Keratinocyte (primary cell): ENCODE data around the gene PPP2R5E. TPM values are rescaled to one million over a fixed set of nuclear protein-coding genes. Genes with fewer than 3 reads are reported as not detected.

Experiments used
- DNase-seq: peaks from one replicate; pipeline ENCODE4 v3.0.0-alpha.2; 2011; ENCODE audit warnings: low read depth, missing footprints, low spot score
- FAIRE-seq: peaks from 2 replicates; lab custom pipeline; 2011; peaks lifted over from hg19 to GRCh38; lab: Jason Lieb, UNC
- H2AFZ ChIP-seq: 2 replicates; pipeline ENCODE4 v1.6.0; 2012; ENCODE audit warnings: low read length, control low read depth, inconsistent platforms; ENCODE audit not compliant: control insufficient read depth
- H3K27ac ChIP-seq: 2 replicates; pipeline ENCODE4 v1.5.1; 2011; ENCODE audit warnings: low read length; ENCODE audit not compliant: control insufficient read depth, insufficient read depth
- H3K27me3 ChIP-seq: 3 replicates; pipeline ENCODE4 v1.6.0; 2011; ENCODE audit warnings: low read length; ENCODE audit not compliant: control insufficient read depth, insufficient read depth; ENCODE audit errors: extremely low read depth
- H3K36me3 ChIP-seq, 2 experiments: 2 replicates in 1 of 2; 3 replicates in 1 of 2; pipeline ENCODE4 v1.5.1; 2011; ENCODE audit warnings: low read length in 2 of 2, mild to moderate bottlenecking in 1 of 2; ENCODE audit not compliant: control insufficient read depth in 2 of 2, insufficient read depth in 2 of 2; ENCODE audit errors: extremely low read depth in 1 of 2
- H3K4me1 ChIP-seq: 3 replicates; pipeline ENCODE4 v1.5.1; 2011; ENCODE audit warnings: low read length; ENCODE audit not compliant: control insufficient read depth, insufficient read depth; ENCODE audit errors: extremely low read depth
- H3K4me2 ChIP-seq: 3 replicates; pipeline ENCODE4 v1.6.0; 2011; ENCODE audit warnings: low read depth, low read length; ENCODE audit not compliant: control insufficient read depth, insufficient read depth; ENCODE audit errors: extremely low read depth
- H3K4me3 ChIP-seq, 3 experiments: fragments of 200-600 bp in 1 of 3; sonication (generic) in 1 of 3; 2 replicates in 2 of 3; 3 replicates in 1 of 3; pipeline ENCODE4 v1.5.1; 2011 to 2016; ENCODE audit warnings: low read length in 3 of 3, mild to moderate bottlenecking in 3 of 3, control low read depth in 2 of 3, inconsistent platforms in 1 of 3, low read depth in 1 of 3, mixed read lengths in 1 of 3, mixed run types in 1 of 3, moderate library complexity in 1 of 3; ENCODE audit not compliant: control insufficient read depth in 2 of 3, insufficient read depth in 2 of 3; ENCODE audit errors: extremely low read depth in 1 of 3
- H3K79me2 ChIP-seq: 2 replicates; pipeline ENCODE4 v1.6.0; 2012; ENCODE audit warnings: low read length; ENCODE audit not compliant: control insufficient read depth, insufficient read depth
- H3K9ac ChIP-seq: 3 replicates; pipeline ENCODE4 v1.6.0; 2011; ENCODE audit warnings: low read length; ENCODE audit not compliant: control insufficient read depth, insufficient read depth; ENCODE audit errors: extremely low read depth
- H3K9me1 ChIP-seq: 3 replicates; pipeline ENCODE4 v1.6.0; 2011; ENCODE audit warnings: low read length; ENCODE audit not compliant: control insufficient read depth, insufficient read depth; ENCODE audit errors: extremely low read depth
- H3K9me3 ChIP-seq: 2 replicates; pipeline ENCODE4 v1.5.1; 2012; ENCODE audit warnings: low read depth, low read length; ENCODE audit not compliant: control insufficient read depth
- H4K20me1 ChIP-seq: 3 replicates; pipeline ENCODE4 v1.6.0; 2011; ENCODE audit warnings: low read length; ENCODE audit not compliant: control insufficient read depth, insufficient read depth; ENCODE audit errors: extremely low read depth
- EZH2 ChIP-seq: IDR thresholded peaks from one replicate; pipeline ENCODE4 v1.6.1; 2012; ENCODE audit warnings: inconsistent platforms, mild to moderate bottlenecking, low read length, moderate library complexity
- dilution Hi-C: fragments of 300-500 bp; cut with MboI; formaldehyde crosslinking; loops from one replicate; pipeline ENCODE4 v1.7.0; 2020; ENCODE audit warnings: low sequenced_read_pairs; ENCODE audit not compliant: extremely low pct_ligation_motif_present
- polyA plus RNA-seq, 5 experiments: library from polyadenylated mRNA; depleted of rRNA in 3 of 5; stranded (reverse) in 3 of 5; stranded (forward) in 1 of 5; unstranded in 1 of 5; fragments of >200 nt; gene quantifications; 1 replicate in 1 of 5; 2 replicates in 3 of 5; 3 replicates in 1 of 5; pipeline versions ENCODE4 v1.2.1 to v1.2.3, GENCODE V29; 2011 to 2012; ENCODE audit warnings: missing spikeins in 2 of 5, low read depth in 1 of 5, low replicate concordance in 1 of 5
- TF ChIP-seq, protein P1 (sequence below), 3 experiments: IDR thresholded peaks in 1 of 3; conservative IDR thresholded peaks in 1 of 3; optimal IDR thresholded peaks in 1 of 3; 2 replicates in 2 of 3; 3 replicates in 1 of 3; pipeline versions ENCODE3 to v1.5.1; 2011; ENCODE audit warnings: low read length in 3 of 3, mild to moderate bottlenecking in 3 of 3, moderate library complexity in 2 of 3, control low read depth in 1 of 3, inconsistent platforms in 1 of 3; ENCODE audit not compliant: insufficient read depth in 2 of 3; ENCODE audit errors: extremely low read depth in 1 of 3

Gene PPP2R5E
- polyA plus RNA-seq, 1 donor (not counting 4 experiments of a cell fraction or from before 2014, with no cell fraction given), result 22.7 TPM

DNA sequence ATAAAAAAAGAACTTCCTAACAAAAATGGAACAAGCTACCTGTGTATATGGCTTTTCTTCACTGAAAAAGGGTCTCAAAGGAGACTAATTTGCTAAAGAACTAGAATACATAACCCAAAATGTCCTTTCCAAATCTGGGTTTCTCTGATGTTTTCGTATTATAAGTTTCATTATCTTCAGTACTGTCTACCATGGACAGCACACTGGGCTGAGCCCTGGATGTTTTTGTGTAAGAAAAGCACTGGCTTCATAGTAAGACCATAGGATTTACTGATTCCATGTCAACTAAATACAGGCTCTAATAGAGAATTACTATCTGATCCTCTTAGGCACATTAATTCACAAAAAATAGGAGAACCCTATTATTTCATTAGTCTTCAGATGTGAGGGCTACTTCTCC is 130.2 kb downstream of the PPP2R5E start:
- no peak overlapping the region for H3K27ac ChIP-seq
- no peaks in the 10 kb centered on the region for H3K4me1 ChIP-seq
- H3K79me2 ChIP-seq, result no peaks in the 10 kb centered on the region
- peak; percentile 13 for FAIRE-seq
- no peak for DNase-seq
- no peak overlapping the region for H3K9ac ChIP-seq
- TF ChIP-seq EZH2, result no peak
- TF ChIP-seq, protein P1, sequence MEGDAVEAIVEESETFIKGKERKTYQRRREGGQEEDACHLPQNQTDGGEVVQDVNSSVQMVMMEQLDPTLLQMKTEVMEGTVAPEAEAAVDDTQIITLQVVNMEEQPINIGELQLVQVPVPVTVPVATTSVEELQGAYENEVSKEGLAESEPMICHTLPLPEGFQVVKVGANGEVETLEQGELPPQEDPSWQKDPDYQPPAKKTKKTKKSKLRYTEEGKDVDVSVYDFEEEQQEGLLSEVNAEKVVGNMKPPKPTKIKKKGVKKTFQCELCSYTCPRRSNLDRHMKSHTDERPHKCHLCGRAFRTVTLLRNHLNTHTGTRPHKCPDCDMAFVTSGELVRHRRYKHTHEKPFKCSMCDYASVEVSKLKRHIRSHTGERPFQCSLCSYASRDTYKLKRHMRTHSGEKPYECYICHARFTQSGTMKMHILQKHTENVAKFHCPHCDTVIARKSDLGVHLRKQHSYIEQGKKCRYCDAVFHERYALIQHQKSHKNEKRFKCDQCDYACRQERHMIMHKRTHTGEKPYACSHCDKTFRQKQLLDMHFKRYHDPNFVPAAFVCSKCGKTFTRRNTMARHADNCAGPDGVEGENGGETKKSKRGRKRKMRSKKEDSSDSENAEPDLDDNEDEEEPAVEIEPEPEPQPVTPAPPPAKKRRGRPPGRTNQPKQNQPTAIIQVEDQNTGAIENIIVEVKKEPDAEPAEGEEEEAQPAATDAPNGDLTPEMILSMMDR (optimal IDR thresholded peaks at IDR 0.05 in 1 of 3, IDR thresholded peaks at IDR 0.05 in 1 of 3, conservative IDR thresholded peaks at IDR 0.05 in 1 of 3; ENCODE audit: extremely low read depth in 1 of 3, insufficient read depth in 2 of 3, low read length in 3 of 3), result no peak
- no peak overlapping the region for H3K4me3 ChIP-seq
- no peak overlapping the region for H2AFZ ChIP-seq
- H3K9me3 ChIP-seq, result no peaks in the 10 kb centered on the region
- dilution Hi-C loops, result no loop called here
- no peaks in the 10 kb centered on the region for H4K20me1 ChIP-seq
- H3K9me1 ChIP-seq, result no peaks in the 10 kb centered on the region
- no peak overlapping the region for H3K4me2 ChIP-seq
- H3K27me3 ChIP-seq, result no peaks in the 10 kb centered on the region
- H3K36me3 ChIP-seq, result peaks cover 0 to 2% of the 10 kb centered on the region in 2 experiments

DNA sequence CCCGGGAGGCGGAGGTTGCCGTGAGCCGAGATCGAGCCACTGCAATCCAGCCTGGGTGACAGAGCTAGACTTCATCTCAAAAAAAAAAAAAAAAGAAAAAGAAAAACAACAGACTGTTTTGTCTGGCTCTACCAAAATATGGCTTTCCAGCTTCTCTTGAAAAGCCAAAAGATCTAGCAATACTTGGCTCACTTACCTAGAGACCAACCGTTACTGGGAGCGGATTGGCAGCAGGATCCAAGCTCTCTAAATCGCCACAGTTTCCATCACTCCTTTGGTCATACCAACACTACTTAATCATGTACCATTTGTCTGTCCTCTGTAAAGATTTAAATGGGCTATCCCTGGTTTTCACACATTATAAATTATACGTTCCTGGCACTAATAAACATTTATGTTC is 136.8 kb downstream of the PPP2R5E start:
- Histone ChIP-seq H4K20me1 (no peaks in the 10 kb centered on the region), H3K79me2 (peaks cover 2% of the 10 kb centered on the region), H3K4me3 (no peak overlapping the region), H3K4me1 (no peaks in the 10 kb centered on the region), H3K36me3 (peaks cover 0 to 4% of the 10 kb centered on the region in 2 experiments), H3K9ac (no peak overlapping the region), H2AFZ (no peak overlapping the region), H3K9me3 (no peaks in the 10 kb centered on the region), H3K27ac (no peak overlapping the region), H3K9me1 (no peaks in the 10 kb centered on the region), H3K27me3 (no peaks in the 10 kb centered on the region), H3K4me2 (no peak overlapping the region)
- FAIRE-seq (no peak), DNase-seq (no peak)
- dilution Hi-C loops, result no loop called here
- TF ChIP-seq, protein P1 (optimal IDR thresholded peaks at IDR 0.05 in 1 of 3, IDR thresholded peaks at IDR 0.05 in 1 of 3, conservative IDR thresholded peaks at IDR 0.05 in 1 of 3; ENCODE audit: extremely low read depth in 1 of 3, insufficient read depth in 2 of 3, low read length in 3 of 3), result no peak
- TF ChIP-seq EZH2, result no peak
